Progenitor cell of endocrine pancreas (in vitro differentiated cells): ENCODE results near the gene SVOP. TPM values are rescaled to one million over a fixed set of nuclear protein-coding genes. Genes with fewer than 3 reads are reported as not detected.

Experiments
- DNase-seq: peaks from one replicate; pipeline ENCODE4 v3.0.0; 2021; ENCODE audit warnings: low spot score; ENCODE audit not compliant: unreplicated experiment
- H3K27ac Mint-ChIP-seq: 2 replicates; pipeline ENCODE4 v1.8.0; 2021; ENCODE audit warnings: mild to moderate bottlenecking, moderate library complexity, mixed read lengths
- H3K27me3 Mint-ChIP-seq: 2 replicates; pipeline ENCODE4 v1.8.0; 2021; ENCODE audit warnings: mixed read lengths
- H3K36me3 Mint-ChIP-seq: 2 replicates; pipeline ENCODE4 v1.8.0; 2022; ENCODE audit warnings: mixed read lengths; ENCODE audit not compliant: insufficient read depth
- H3K4me1 Mint-ChIP-seq: 2 replicates; pipeline ENCODE4 v1.8.0; 2021; ENCODE audit warnings: low read depth, mixed read lengths
- H3K4me3 Mint-ChIP-seq: 2 replicates; pipeline ENCODE4 v1.8.0; 2021; ENCODE audit warnings: low read depth, mild to moderate bottlenecking, moderate library complexity, mixed read lengths
- H3K9me3 Mint-ChIP-seq: 2 replicates; pipeline ENCODE4 v1.8.0; 2021; ENCODE audit warnings: low read depth, mixed read lengths
- long read RNA-seq: library from polyadenylated mRNA; unstranded; transcript quantifications from one replicate; pipeline ENCODE4 v2.0.0, GENCODE V29; 2020
- total RNA-seq: library from RNA; stranded (reverse); gene quantifications from 2 replicates; pipeline ENCODE4 v1.2.1, GENCODE V29; 2021
- TF ChIP-seq, protein P1 (sequence below): fragments of 200-600 bp; sonication (generic); IDR thresholded peaks from one replicate; pipeline ENCODE4 v1.5.0; 2021; ENCODE audit warnings: antibody characterized with exemption, mild to moderate bottlenecking; ENCODE audit not compliant: unreplicated experiment

SVOP gene, protein sequence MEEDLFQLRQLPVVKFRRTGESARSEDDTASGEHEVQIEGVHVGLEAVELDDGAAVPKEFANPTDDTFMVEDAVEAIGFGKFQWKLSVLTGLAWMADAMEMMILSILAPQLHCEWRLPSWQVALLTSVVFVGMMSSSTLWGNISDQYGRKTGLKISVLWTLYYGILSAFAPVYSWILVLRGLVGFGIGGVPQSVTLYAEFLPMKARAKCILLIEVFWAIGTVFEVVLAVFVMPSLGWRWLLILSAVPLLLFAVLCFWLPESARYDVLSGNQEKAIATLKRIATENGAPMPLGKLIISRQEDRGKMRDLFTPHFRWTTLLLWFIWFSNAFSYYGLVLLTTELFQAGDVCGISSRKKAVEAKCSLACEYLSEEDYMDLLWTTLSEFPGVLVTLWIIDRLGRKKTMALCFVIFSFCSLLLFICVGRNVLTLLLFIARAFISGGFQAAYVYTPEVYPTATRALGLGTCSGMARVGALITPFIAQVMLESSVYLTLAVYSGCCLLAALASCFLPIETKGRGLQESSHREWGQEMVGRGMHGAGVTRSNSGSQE
- 1.7 and 2.1 TPM in 2 replicates for total RNA-seq
- long read RNA-seq, full-length matches to known transcripts: 3 of 6 reads
- long read RNA-seq, partial matches to known transcripts: 1 of 6 reads
- long read RNA-seq, other reads (novel, unspliced or antisense): 2 of 6 reads

DNA sequence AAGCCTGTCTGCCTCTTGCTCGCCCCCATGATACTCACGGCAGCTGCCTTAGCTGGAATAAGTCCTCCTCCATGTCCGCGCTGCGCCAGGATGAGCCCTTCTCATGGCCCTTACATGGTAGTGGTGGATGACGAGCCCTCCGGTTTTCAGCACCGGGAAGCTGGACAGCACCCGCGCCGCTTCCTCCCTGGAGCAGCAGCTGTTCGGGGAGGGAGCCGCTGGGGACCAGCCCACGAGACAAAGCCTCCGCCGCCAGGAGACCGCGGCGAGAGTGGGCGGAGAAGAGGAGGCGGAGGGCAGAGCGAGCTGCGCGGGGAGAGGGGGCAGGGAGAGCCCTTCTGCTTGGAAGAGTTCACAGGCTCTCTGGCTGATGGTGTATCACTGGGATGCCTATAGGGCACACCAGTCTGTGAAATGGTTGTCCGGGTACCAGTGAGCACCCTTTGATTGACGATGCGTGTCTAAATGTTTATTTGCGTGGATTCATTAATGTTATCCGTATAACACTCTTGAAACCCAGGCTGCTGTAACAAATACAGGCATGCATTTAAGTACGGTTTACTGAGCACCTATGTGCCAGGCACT lies at the start of gene SVOP:
Gene SVOP (minus strand): TSS at position 273 of the 585 bp plus-strand sequence. CDS start 200 bp downstream, at position 73.
- peak; percentile 90 for DNase-seq
- H3K4me1 Mint-ChIP-seq: no peaks in the 10 kb centered on the region
- H3K4me3 Mint-ChIP-seq: peak within 1 kb of the TSS; percentile 47
- TF ChIP-seq, protein P1, sequence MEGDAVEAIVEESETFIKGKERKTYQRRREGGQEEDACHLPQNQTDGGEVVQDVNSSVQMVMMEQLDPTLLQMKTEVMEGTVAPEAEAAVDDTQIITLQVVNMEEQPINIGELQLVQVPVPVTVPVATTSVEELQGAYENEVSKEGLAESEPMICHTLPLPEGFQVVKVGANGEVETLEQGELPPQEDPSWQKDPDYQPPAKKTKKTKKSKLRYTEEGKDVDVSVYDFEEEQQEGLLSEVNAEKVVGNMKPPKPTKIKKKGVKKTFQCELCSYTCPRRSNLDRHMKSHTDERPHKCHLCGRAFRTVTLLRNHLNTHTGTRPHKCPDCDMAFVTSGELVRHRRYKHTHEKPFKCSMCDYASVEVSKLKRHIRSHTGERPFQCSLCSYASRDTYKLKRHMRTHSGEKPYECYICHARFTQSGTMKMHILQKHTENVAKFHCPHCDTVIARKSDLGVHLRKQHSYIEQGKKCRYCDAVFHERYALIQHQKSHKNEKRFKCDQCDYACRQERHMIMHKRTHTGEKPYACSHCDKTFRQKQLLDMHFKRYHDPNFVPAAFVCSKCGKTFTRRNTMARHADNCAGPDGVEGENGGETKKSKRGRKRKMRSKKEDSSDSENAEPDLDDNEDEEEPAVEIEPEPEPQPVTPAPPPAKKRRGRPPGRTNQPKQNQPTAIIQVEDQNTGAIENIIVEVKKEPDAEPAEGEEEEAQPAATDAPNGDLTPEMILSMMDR: no peak
- H3K27ac Mint-ChIP-seq: no peak within 1 kb of the TSS
- peaks cover 18% of the 10 kb centered on the region for H3K27me3 Mint-ChIP-seq
- H3K36me3 Mint-ChIP-seq: no peaks in the 10 kb centered on the region
- no peaks in the 10 kb centered on the region for H3K9me3 Mint-ChIP-seq

DNA sequence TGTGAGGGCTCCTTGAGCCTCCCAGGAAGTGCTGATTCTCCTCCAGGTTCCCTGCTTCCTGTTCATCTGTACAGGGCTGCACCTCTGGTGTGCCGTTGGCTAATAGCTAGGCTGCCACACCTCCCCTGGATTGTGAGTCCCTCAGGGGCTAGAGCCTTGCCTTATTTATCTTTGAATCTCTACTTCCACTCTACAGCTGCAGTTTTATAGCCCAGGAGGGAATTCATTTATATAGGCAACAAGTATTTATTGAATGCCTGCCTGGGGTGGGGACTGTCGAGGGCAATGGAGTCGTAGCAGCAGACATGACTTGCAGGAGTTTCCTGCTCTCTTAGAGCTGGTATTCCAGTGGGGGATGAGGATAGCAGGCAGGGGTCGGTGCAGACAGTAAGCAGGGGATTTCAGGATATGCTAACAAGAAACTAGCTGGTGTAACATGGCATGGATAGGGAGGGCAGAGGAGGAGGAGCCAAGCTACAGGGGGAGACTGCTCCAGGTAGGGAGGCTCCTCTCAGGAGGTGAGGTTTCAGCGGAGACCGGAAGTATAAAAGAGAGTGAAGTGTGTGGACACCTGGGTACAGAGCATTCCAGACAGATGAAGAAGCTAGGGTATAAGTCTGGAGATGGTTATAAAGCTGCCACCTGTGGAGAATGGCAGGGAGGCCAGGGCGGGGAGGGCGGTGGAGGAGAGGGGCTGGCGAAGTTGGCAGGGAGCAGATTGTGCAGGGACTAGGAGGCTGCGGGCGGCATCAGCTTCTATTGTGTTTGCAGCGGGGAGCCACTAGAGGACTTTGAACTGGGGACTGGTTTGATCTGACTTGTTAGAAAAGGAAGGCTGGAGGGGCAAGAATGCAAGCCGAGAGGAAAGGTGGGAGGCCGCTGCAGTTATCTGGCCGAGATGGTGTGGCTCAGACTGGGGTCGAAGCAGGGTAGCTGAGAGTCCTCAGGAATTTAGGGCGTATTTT lies 48.7 kb upstream of the SVOP start:
- no peaks in the 10 kb centered on the region for H3K27me3 Mint-ChIP-seq
- H3K4me1 Mint-ChIP-seq: peaks cover 13% of the 10 kb centered on the region
- peaks cover under 1% of the 10 kb centered on the region for H3K9me3 Mint-ChIP-seq
- peak overlapping the region; percentile 23 for H3K4me3 Mint-ChIP-seq
- H3K27ac Mint-ChIP-seq: peak overlapping the region; percentile 92
- H3K36me3 Mint-ChIP-seq: peaks cover 21% of the 10 kb centered on the region
- TF ChIP-seq, protein P1: no peak
- DNase-seq: no peak

DNA sequence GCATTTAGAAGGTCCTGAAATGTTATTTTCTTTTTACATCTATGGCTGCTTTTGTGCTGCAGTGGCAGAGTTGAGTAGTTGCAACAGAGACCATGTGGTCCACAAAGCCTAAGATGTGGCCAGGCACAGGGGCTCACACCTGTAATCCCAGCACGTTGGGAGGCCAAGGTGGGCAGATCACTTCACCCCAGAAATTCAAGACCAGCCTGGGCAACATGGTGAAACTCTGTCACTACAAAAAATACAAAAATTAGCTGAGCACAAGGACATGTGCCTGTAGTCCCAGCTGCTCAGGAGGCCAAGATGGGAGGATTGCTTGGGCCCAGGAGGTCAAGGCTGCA lies 45.0 kb upstream of the SVOP start:
- DNase-seq: no peak
- Mint-ChIP-seq H3K9me3 (no peaks in the 10 kb centered on the region), H3K36me3 (peaks cover 20% of the 10 kb centered on the region), H3K4me3 (no peak overlapping the region), H3K27ac (peak overlapping the region; percentile 63), H3K4me1 (peaks cover 13% of the 10 kb centered on the region), H3K27me3 (no peaks in the 10 kb centered on the region)
- TF ChIP-seq, protein P1: no peak

DNA sequence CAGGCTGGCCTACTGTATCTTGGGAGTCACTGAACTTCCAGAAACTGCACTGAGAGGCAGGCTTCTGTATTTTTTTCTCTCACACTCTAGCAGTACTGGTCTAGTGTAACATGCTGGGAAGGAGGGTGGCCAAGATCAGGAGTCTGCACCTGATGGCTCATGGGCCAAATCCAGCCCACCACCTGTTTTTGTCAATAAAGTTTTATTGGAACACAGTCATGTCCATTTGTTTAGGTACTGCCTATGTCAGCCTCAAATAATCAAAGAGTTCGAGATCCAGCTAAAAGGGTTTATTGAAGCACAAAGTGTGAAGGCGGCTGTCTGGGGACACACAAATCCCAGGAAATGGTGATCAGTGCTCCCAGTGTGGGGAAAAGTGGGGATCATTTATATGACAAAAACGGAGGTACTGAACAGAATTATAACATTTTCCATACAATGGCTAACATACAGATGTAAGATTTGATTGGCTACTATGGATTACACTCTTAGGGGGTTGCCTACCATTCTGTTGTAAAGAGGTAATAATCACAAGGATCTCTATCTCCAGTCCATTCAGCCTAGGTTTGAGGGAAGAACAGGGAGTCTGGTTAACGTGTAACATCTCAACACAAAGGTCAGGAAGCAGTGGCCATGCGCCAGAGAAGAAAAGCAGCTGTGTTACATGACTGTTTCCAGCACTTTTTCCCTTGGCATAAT lies 44.4 kb upstream of the SVOP start:
- H3K4me3 Mint-ChIP-seq: no peak overlapping the region
- no peaks in the 10 kb centered on the region for H3K9me3 Mint-ChIP-seq
- H3K27ac Mint-ChIP-seq: peak overlapping the region; percentile 63

More for the DNA sequence above, 44.4 kb upstream of the SVOP start:
- H3K27me3 Mint-ChIP-seq: no peaks in the 10 kb centered on the region
- peaks cover 13% of the 10 kb centered on the region for H3K4me1 Mint-ChIP-seq
- TF ChIP-seq, protein P1: no peak
- peaks cover 18% of the 10 kb centered on the region for H3K36me3 Mint-ChIP-seq
- DNase-seq: no peak
